Stomach (tissue), 9 donors: ENCODE data around the gene TMCO6. TPM values are rescaled to one million over a fixed set of nuclear protein-coding genes. Genes with fewer than 3 reads are reported as not detected.
"Not testable (repeated sequence)": the region's sequence is repeated elsewhere in the genome, so short reads cannot be mapped to it uniquely, and the experiment has no call there.

ENCODE experiments used
- DNase-seq, 2 donors: peaks; one replicate each; pipeline versions ENCODE4 v3.0.0 to v3.0.0-alpha.2; 2013 to 2019
- H3K27ac ChIP-seq, 5 donors: fragments of 200-600 bp in 4 of 5; sonication (generic) in 4 of 5; one replicate each; pipeline ENCODE4 v1.5.1; 2013 to 2019; ENCODE audit warnings: mild to moderate bottlenecking in 1 of 5, moderate library complexity in 1 of 5
- H3K27me3 ChIP-seq, 3 donors: fragments of 200-600 bp; sonication (generic); one replicate each; pipeline ENCODE4 v1.5.1; 2017 to 2019; ENCODE audit warnings: mixed run types in 1 of 3
- H3K36me3 ChIP-seq, 4 donors: fragments of 200-600 bp; sonication (generic); 1 replicate in 3 of 4; 2 replicates in 1 of 4; pipeline ENCODE4 v1.5.1; 2016 to 2019
- H3K4me1 ChIP-seq, 4 donors: fragments of 200-600 bp; sonication (generic); one replicate each; pipeline ENCODE4 v1.5.1; 2016 to 2019
- H3K4me3 ChIP-seq, 4 donors: fragments of 200-600 bp; sonication (generic) in 3 of 4; one replicate each; pipeline ENCODE4 v1.5.1; 2016 to 2019; ENCODE audit warnings: mild to moderate bottlenecking in 1 of 4
- H3K9me3 ChIP-seq, 4 donors: fragments of 200-600 bp; sonication (generic); one replicate each; pipeline ENCODE4 v1.5.1; 2016 to 2019
- CTCF ChIP-seq, 7 experiments: fragments of 450-650 bp in 4 of 7; fragments of 200-600 bp in 3 of 7; sonication (generic) in 3 of 7; IDR thresholded peaks; one replicate each; pipeline ENCODE4 v1.5.1; 2016 to 2019; ENCODE audit warnings: antibody characterized with exemption in 7 of 7, control low read depth in 2 of 7, mild to moderate bottlenecking in 1 of 7
- EP300 ChIP-seq: sonication (generic); formaldehyde crosslinking; IDR thresholded peaks from one replicate; pipeline ENCODE4 v1.6.1; 2017; ENCODE audit warnings: antibody characterized with exemption
- POLR2A ChIP-seq, 4 donors: fragments of 450-650 bp; IDR thresholded peaks; one replicate each; pipeline ENCODE4 v1.6.1; 2016; ENCODE audit warnings: antibody characterized with exemption in 4 of 4, control low read depth in 2 of 4, mild to moderate bottlenecking in 1 of 4, moderate library complexity in 1 of 4
- POLR2AphosphoS5 ChIP-seq, 3 donors: sonication (generic); formaldehyde crosslinking; IDR thresholded peaks; one replicate each; pipeline ENCODE4 v1.6.1; 2016; ENCODE audit warnings: antibody characterized with exemption in 3 of 3
- WGBS, 5 donors: extraction: QIAGEN DNeasy Blood & Tissue Kit in 3 of 5; methylation state at CpG; one replicate each; pipeline versions ENCODE4 v1.1.5 to v1.1.7; 2013 to 2018; 5-methylcytosine and 5-hydroxymethylcytosine counted together
- intact Hi-C: fragments of 100-400 bp; cut with DNase I; formaldehyde crosslinking; loops from one replicate; pipeline ENCODE4 v1.15.1; 2023; ENCODE audit warnings: low total_unique reads
- polyA plus RNA-seq, 3 donors: library from polyadenylated mRNA; stranded (reverse); fragments of 200-250 nt; gene quantifications; one replicate each; pipeline ENCODE4 v1.2.3, GENCODE V29; 2013
- total RNA-seq, 5 donors: library from RNA; depleted of rRNA; stranded (reverse); fragments of >200 nt; gene quantifications; one replicate each; pipeline versions ENCODE4 v1.1.0 to v1.2.3, GENCODE V29; 2014 to 2016
- donor health status: healthy with polysubstance abuse.
- donor health status: Bipolar disorder and iron deficiency.
- donor health status: healthy.

The TMCO6 gene
- total and polyA plus RNA-seq, 8 donors, result 4.0 to 40.8 (median 7.4) TPM

GRCh38 chr5:140600096-140600495 lies 39.2 kb upstream of the TMCO6 start:
- no peaks in the 10 kb centered on the region for H3K4me1 ChIP-seq
- no peaks in the 10 kb centered on the region for H3K27me3 ChIP-seq
- no peak for DNase-seq
- no peaks in the 10 kb centered on the region for H3K36me3 ChIP-seq
- TF ChIP-seq POLR2AphosphoS5 (IDR thresholded peaks at IDR 0.05) (no peak), POLR2A (IDR thresholded peaks at IDR 0.05) (no peak), CTCF (IDR thresholded peaks at IDR 0.05) (no peak), EP300 (no peak)
- no peaks in the 10 kb centered on the region for H3K9me3 ChIP-seq
- H3K27ac ChIP-seq, result no peak overlapping the region
- H3K4me3 ChIP-seq, result no peak overlapping the region
- intact Hi-C loops, result no loop called here

DNA sequence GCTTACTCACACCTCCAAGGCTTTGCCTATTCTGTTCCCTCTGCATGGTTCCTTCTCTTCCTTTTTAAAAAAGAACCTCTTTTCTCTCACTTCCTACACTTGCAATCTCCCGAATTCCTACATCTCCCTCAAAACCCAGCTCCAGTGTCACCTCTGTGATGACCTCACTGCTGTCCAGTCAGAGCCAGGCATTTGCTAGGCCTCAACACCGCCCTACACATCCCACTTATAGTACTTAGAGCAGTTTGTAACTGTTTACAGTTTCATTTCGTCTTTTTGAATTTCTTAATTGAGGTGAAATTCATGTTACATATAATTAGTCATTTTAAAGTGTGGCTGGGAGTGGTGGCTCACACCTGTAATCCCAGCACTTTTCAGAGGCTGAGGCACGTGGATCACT lies 37.1 kb upstream of the TMCO6 start:
- no peaks in the 10 kb centered on the region for H3K9me3 ChIP-seq
- H3K27ac ChIP-seq, result peak overlapping the region in 3 of 5 donors; percentile 32 to 61 (median 44)
- H3K36me3 ChIP-seq, result no peaks in the 10 kb centered on the region
- no peaks in the 10 kb centered on the region for H3K27me3 ChIP-seq
- H3K4me1 ChIP-seq, result no peaks in the 10 kb centered on the region
- TF ChIP-seq EP300, result no peak
- no peak for TF ChIP-seq POLR2AphosphoS5 (IDR thresholded peaks at IDR 0.05)
- TF ChIP-seq POLR2A (IDR thresholded peaks at IDR 0.05), result no peak
- no peak for TF ChIP-seq CTCF (IDR thresholded peaks at IDR 0.05)
- intact Hi-C loops, result no loop called here
- no peak for DNase-seq
- H3K4me3 ChIP-seq, result no peak overlapping the region
- 68 to 81% (median 81%) methylated on average over 4 of the region's 4 CpGs for WGBS, 5 donors

- H3K4me1 ChIP-seq, H3K9me3 ChIP-seq, H3K27me3 ChIP-seq, H3K4me3 ChIP-seq, H3K36me3 ChIP-seq, DNase-seq, intact Hi-C loops: not testable (repeated sequence)
- 92 to 98% (median 94%) methylated on average over 4 of the region's 4 CpGs for WGBS, 5 donors
- H3K27ac ChIP-seq, result peak overlapping the region in 1 of 5 donors; percentile 26
Observed at GRCh38 chr5:140603446-140603698, 35.9 kb upstream of the TMCO6 start.

GRCh38 chr5:140603734-140604133 lies 35.5 kb upstream of the TMCO6 start:
- no peak overlapping the region for H3K27ac ChIP-seq

DNA sequence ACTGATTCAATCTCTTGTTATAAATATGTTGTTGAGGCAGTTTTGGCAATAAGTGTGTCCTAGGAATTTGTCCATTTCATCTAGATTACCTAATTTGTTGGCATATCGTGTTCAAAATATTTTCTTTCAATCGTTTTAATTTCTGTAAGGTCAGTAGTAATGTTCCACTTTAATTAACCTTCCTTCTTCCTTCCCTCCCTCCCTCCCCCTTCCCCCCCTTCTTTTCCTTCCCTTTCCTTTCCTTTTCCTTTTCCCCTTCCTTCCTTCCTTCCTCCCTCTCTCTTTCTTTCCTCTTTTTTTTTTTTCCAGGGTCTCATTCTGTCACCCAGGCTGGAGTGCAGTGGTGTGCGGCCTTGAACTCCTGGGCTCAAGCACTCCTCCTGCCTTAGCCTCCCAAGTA lies 33.4 kb upstream of the TMCO6 start:
- Histone ChIP-seq H3K27ac (no peak overlapping the region), H3K4me3 (no peak overlapping the region), H3K9me3 (no peaks in the 10 kb centered on the region), H3K27me3 (no peaks in the 10 kb centered on the region), H3K4me1 (peaks cover 0 to 17% (median 3%) of the 10 kb centered on the region in 4 donors), H3K36me3 (no peaks in the 10 kb centered on the region)
- no peak for DNase-seq
- WGBS, 5 donors, result 80 to 88% (median 88%) methylated on average over 3 of the region's 3 CpGs
- TF ChIP-seq CTCF (IDR thresholded peaks at IDR 0.05) (no peak), POLR2AphosphoS5 (IDR thresholded peaks at IDR 0.05) (no peak), POLR2A (IDR thresholded peaks at IDR 0.05) (no peak), EP300 (no peak)
- intact Hi-C loops, result no loop called here

More at GRCh38 chr5:140603734-140604133, 35.5 kb upstream of the TMCO6 start:
- Histone ChIP-seq H3K27me3 (no peaks in the 10 kb centered on the region), H3K9me3 (no peaks in the 10 kb centered on the region), H3K4me3 (no peak overlapping the region), H3K4me1 (no peaks in the 10 kb centered on the region), H3K36me3 (no peaks in the 10 kb centered on the region)
- TF ChIP-seq POLR2AphosphoS5 (IDR thresholded peaks at IDR 0.05) (no peak), EP300 (no peak), CTCF (IDR thresholded peaks at IDR 0.05) (no peak), POLR2A (IDR thresholded peaks at IDR 0.05) (no peak)
- DNase-seq, result no peak
- intact Hi-C loops, result no loop called here
- 91 to 97% (median 94%) methylated on average over 2 of the region's 2 CpGs for WGBS, 5 donors
